Esophagus squamous epithelium (tissue), 4 donors: Measurements from ENCODE around the gene ARFGAP3.

ENCODE experiments used
- CTCF ChIP-seq, 6 experiments: fragments of 450-650 bp in 4 of 6; fragments of 200-600 bp in 2 of 6; sonication (generic) in 2 of 6; IDR thresholded peaks; one replicate each; pipeline ENCODE4 v1.5.1; 2016 to 2019; ENCODE audit warnings: antibody characterized with exemption in 6 of 6, mild to moderate bottlenecking in 4 of 6, moderate library complexity in 4 of 6
- POLR2A ChIP-seq, 4 donors: fragments of 450-650 bp; IDR thresholded peaks; one replicate each; pipeline ENCODE4 v1.6.1; 2017; ENCODE audit warnings: antibody characterized with exemption in 4 of 4, mild to moderate bottlenecking in 4 of 4, moderate library complexity in 3 of 4

GRCh38 chr22:42797011-42797410 lies 60.1 kb downstream of the ARFGAP3 start:
- TF ChIP-seq CTCF (IDR thresholded peaks at IDR 0.05): no peak
- TF ChIP-seq POLR2A (IDR thresholded peaks at IDR 0.05): no peak
